Stimulated activated CD8-positive, alpha-beta memory T cell treated with anti-CD3 and anti-CD28 coated beads, Interleukin-4, amount 100 ng/mL, for 1 hour (primary cell): ENCODE results near the gene CMSS1.
A peak's percentile ranks its signal among the peaks of the same experiment; 100 is the strongest.

ENCODE experiments used
- DNase-seq, 2 donors: peaks; one replicate each; pipeline ENCODE4 v3.0.0-alpha.2; 2020; ENCODE audit warnings: low read depth in 2 of 2, low spot score in 1 of 2

CMSS1 gene

DNA sequence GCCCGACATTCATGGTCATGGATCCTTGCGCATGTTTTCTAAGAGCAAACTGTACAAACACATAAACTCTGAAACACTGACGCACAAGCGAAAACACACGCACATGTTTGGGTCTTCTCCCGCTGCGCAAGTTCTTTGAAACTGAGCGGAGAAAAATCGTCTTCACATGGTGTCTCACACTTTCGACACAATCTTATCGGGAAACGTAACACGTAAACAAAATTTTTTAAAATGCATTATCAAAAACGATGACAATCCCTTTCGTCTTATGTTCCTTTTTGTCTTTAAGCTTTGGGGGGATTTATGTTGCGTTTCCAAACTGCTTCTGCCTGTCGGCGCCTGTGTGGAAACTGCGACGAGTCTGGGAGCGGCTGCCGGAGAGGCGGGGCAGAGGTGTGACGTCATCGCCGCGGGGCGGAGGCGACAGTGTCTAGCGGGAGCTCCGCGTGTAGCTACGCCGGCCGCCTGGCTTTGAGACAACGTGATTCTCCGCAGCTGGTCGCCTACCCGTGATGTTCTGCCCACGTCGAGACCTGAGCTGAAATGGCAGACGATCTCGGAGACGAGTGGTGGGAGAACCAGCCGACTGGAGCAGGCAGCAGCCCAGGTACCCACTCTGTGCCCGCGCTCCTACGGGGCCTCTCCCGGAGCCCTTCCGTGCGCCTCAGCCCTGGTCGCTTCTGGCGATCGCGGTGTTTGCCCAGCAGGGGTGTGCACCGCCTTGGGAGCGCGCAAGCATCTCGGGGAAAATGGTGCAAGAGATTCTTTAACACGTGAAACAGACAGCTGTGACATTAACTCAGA lies at the start of gene CMSS1:
CMSS1 (plus strand) TSS at position 426 of the 804 bp plus-strand sequence.
- DNase-seq, result peak; percentile 92 to 97

DNA sequence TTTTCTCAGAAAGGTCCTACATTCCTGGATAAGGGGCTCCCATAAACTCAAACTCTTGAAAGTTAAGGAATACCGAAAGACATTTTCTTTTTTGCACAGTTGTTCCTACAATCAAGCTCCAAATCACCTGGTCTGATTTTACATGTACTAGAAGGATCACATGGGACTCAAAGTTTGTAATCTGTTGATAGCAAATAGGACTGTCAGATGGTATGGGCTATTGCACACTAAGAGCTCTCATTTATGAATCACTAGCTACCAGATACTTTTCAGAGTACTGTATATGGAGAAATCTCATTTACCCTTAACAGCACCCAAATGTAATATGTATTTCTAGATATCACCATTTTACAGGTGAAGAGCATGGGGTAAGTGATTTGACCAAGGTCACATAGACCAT lies 49.5 kb upstream of the CMSS1 start:
- no peak for DNase-seq

DNA sequence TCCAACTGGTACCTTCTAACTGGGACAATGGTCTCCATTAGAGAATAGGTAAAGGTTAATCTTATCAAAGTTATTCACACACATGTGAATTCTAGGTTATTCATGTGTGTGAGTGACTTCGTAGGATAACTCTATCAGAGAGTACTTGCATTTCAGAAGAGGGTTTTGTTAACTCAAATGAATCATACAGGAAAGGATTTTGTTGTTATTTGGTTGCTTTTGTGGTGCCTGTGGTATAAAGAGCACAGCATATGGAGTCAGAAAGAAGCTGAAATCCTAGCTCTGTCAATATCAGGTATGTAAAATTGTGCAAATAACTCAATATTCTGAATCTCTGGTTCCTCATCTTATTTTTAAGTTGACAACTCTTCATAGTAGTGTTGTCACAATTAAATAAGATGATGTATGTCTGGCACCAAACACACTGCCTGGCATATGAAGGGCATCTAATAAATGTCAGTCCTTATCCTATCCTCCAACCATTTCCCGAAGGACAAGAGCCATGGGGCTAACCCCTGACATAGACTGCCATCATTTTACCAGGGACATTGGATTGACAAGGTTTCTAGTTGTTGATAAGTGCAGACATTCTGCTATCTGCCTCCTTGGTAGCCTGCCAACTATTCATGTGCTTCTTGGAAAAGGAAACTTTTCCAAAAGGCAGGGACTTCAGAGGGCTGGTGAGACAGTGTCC lies 48.7 kb upstream of the CMSS1 start:
- no peak for DNase-seq

- DNase-seq, result no peak
Observed at GRCh38 chr3:99772171-99772570, 45.5 kb upstream of the CMSS1 start.

DNA sequence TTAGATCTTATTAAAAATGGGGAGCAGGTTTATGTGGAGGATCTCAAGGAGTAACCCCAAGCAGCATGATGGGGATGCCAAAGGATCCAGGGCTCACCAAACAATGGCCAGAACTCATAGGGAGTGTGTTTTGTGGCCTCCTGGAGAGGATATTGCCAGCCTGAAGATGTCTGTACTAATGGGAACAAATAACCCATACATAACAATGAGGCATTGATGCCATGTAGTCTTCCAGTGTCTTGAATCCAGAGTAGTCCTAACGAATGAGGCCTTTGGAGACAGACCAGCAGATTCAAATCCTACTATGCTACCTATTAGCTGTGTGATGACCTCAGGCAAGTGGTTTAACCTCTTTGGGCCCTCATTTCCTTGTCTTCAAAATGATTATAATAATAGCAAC lies 45.0 kb upstream of the CMSS1 start:
- no peak for DNase-seq

GRCh38 chr3:99774467-99774866 lies 43.2 kb upstream of the CMSS1 start:
- no peak for DNase-seq

GRCh38 chr3:99776516-99777209 lies 41.0 kb upstream of the CMSS1 start:
- no peak for DNase-seq

- DNase-seq, result no peak
Observed at GRCh38 chr3:99777210-99777549, 40.5 kb upstream of the CMSS1 start.

- no peak for DNase-seq
Observed at GRCh38 chr3:99777708-99778107, 40.0 kb upstream of the CMSS1 start.

GRCh38 chr3:99780749-99781148 lies 36.9 kb upstream of the CMSS1 start:
- no peak for DNase-seq

GRCh38 chr3:99781761-99782160 lies 35.9 kb upstream of the CMSS1 start:
- no peak for DNase-seq

- no peak for DNase-seq
Observed at GRCh38 chr3:99783011-99783573, 34.6 kb upstream of the CMSS1 start.

DNA sequence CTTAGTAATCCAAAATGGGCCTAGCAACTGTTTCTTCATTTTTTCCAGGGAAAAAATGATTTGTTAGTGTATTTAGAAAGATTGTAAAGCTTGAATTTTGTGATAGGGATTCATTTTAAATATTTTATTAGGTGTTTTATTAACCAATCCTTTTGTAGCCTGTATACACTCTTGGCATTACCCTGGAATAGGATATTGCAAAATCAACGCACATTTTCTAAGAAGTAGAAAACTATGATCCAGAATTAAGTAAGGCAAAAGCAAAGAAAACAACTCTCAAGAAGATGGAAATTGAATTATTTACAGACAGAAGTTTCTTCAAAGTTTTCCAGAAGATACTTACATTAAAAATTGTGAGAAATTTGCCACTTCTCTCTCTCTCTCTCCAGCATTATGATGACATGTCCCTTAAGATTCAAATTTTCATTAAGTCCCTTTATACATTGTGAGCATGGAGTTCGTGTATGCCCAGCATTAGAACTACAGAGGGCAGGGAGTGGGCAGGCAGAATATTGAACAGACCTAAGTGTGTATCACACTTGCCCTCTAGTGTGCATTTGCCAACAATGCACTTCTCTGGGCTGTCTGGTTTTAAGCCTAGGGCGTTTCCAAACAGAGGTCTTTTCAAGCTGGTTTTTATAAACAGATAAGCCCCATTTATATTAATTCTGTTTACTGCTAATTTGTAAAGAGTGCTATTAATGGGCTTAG lies 28.5 kb upstream of the CMSS1 start:
- DNase-seq, result no peak

GRCh38 chr3:99794485-99794884 lies 23.2 kb upstream of the CMSS1 start:
- no peak for DNase-seq

GRCh38 chr3:99795573-99795972 lies 22.1 kb upstream of the CMSS1 start:
- no peak for DNase-seq

DNA sequence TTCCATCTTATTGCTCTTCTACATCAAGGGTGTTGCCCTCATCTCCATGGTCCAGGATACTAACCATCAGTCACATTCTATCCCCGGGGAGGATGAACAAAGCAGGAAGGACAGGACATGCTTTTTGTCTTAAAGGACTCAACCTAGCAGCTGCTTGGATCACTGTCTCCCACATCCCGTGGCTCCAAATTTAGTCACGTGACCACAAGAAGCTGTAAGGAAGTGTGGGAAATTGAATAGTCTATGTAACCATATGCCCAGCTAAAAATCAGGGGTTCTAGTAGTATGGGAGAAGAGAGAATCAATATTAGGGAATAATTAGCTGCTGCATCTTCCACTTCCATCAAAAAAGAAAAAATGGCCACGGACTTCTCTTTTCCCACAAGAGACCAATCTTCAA lies 18.2 kb upstream of the CMSS1 start:
- DNase-seq, result no peak

GRCh38 chr3:99803297-99803696 lies 14.4 kb upstream of the CMSS1 start:
- DNase-seq, result no peak

DNA sequence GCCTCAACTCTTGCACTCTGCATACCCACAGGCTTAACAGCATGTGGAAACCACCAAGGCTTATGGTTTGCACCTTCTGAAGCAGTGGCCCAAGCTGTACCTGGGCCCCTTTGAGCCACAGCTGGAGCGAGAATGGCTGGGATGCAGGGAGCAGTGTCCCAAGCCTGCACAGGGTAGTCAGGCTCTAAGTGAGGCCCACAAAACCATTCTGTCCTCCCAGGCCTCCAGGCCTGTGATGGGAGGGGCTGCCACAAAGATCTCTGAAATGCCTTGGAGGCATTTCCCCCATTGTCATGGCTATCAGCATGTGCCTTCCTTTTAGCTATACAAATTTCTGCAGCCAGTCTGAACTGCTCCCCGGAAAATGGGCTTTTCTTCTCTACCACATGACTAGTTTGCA lies 12.5 kb upstream of the CMSS1 start:
- no peak for DNase-seq

- peak in 1 of 2 donors; percentile 10 for DNase-seq
Observed at GRCh38 chr3:99808163-99808794, 9.4 kb upstream of the CMSS1 start.

DNA sequence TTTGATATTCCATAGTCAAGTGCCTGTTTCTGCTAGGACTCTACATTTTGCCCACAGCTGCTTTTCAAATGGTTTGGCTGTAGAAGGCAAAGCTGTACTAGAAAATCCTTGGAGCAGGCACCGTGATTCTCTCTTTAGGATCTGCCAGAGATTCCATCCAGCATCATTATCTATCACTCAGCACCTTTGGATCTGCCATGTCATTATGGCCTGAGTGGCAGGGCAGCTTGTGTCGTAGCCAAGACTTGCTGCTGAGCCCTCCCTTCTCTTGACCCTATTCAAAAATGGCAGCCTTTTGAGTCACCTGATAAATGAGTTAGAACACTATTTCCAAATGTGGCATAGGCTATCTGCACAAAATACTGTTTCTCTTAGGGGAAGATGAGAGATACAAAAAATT lies 8.1 kb upstream of the CMSS1 start:
- no peak for DNase-seq

DNA sequence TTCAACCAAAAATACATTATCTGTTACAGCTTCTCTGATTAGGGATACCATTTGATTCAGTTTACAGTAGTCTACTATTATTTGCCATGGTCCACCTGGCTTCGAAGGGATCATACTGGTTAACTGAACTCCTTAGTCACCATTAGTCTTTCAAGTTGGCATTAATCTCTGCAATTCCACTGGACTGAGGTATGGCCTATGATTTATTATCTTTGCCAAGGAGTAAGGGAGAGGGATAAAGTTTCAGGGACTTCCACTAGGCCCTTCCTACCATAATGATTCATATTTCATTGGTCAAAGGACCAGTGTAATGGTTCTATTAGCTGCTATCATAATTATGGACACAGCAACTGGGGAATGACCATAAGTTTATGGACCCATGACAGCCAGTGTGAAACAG lies 7.3 kb upstream of the CMSS1 start:
- DNase-seq, result no peak
